ENCODE results near the gene CACNG5.

DNA sequence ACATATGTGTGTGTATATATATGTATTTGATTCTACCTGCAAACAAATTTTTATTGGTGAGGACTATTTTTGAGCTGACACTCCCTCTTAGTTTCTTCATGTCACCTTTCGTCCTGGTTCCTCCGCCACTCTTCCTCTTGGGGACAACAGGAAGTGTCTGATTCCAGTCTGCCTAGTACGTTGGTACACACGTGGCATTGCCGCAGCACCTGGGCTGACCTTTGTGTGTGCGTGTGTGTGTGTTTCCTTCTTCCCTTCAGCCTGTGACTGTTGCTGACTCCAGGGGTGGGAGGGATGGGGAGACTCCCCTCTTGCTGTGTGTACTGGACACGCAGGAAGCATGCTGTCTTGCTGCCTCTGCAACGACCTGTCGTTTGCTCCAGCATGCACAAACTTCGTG is 29.4 kb upstream of the CACNG5 start:
- TF ChIP-seq, protein P1, sequence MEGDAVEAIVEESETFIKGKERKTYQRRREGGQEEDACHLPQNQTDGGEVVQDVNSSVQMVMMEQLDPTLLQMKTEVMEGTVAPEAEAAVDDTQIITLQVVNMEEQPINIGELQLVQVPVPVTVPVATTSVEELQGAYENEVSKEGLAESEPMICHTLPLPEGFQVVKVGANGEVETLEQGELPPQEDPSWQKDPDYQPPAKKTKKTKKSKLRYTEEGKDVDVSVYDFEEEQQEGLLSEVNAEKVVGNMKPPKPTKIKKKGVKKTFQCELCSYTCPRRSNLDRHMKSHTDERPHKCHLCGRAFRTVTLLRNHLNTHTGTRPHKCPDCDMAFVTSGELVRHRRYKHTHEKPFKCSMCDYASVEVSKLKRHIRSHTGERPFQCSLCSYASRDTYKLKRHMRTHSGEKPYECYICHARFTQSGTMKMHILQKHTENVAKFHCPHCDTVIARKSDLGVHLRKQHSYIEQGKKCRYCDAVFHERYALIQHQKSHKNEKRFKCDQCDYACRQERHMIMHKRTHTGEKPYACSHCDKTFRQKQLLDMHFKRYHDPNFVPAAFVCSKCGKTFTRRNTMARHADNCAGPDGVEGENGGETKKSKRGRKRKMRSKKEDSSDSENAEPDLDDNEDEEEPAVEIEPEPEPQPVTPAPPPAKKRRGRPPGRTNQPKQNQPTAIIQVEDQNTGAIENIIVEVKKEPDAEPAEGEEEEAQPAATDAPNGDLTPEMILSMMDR (IDR thresholded peaks at IDR 0.05; ENCODE audit: insufficient read depth, low read depth, low read length) = no peak
- TF ChIP-seq EZH2 (IDR thresholded peaks at IDR 0.05; ENCODE audit: insufficient read depth, low read length) = no peak

Data from astrocyte (in vitro differentiated cells and primary cell).